ENCODE results near the gene GNAI1. TPM values are rescaled to one million over a fixed set of nuclear protein-coding genes. Genes with fewer than 3 reads are reported as not detected.

The GNAI1 gene
- total RNA-seq = 50.0 to 61.1 TPM (median 54.4 TPM) in 3 replicates

DNA sequence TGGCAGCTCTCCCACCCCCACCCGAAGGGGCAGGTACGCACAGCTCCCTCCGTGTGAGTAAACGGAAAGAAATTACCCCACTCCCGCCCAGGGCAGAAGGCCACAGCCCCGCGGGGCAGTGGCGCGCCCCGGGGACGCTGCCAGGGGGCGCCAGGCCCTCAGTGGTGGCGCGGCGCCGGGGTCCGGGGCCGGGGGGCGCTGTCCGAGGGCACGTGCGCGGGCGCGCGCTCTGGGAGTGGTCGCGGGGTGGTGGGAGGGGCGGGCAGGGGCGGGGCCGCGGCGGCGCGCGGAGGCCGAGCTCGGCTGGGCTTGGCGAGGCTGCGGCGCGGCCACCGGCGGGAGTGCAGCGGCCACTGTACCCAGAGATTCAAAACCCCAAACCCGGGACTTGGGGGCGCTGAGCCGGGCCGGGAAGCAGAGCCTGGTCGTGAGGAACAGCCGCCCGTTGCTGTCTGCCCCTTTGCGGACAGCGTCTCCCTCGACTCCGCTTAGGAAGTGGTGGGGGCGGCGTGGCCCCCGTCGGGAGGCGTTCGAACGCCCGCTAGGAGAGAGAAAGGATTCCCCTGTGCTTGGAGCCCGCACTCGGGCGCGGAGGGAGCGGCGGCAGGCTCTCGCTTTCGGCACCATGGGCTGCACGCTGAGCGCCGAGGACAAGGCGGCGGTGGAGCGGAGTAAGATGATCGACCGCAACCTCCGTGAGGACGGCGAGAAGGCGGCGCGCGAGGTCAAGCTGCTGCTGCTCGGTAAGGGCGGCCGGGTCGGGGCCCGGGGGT lies at the start of gene GNAI1:
Gene GNAI1 (plus strand): TSS at position 296 of the 773 bp plus-strand sequence. CDS start 330 bp downstream, at position 626.
- H3K9me3 Mint-ChIP-seq = no peaks in the 10 kb centered on the region
- no peaks in the 10 kb centered on the region for H3K36me3 Mint-ChIP-seq
- peak; percentile 70 to 83 for DNase-seq (ENCODE audit: low spot score in 2 of 2, unreplicated experiment in 2 of 2)
- H3K27ac Mint-ChIP-seq = peak within 1 kb of the TSS; percentile 85
- H3K4me3 Mint-ChIP-seq = peak within 1 kb of the TSS; percentile 98
- TF ChIP-seq, protein P1, sequence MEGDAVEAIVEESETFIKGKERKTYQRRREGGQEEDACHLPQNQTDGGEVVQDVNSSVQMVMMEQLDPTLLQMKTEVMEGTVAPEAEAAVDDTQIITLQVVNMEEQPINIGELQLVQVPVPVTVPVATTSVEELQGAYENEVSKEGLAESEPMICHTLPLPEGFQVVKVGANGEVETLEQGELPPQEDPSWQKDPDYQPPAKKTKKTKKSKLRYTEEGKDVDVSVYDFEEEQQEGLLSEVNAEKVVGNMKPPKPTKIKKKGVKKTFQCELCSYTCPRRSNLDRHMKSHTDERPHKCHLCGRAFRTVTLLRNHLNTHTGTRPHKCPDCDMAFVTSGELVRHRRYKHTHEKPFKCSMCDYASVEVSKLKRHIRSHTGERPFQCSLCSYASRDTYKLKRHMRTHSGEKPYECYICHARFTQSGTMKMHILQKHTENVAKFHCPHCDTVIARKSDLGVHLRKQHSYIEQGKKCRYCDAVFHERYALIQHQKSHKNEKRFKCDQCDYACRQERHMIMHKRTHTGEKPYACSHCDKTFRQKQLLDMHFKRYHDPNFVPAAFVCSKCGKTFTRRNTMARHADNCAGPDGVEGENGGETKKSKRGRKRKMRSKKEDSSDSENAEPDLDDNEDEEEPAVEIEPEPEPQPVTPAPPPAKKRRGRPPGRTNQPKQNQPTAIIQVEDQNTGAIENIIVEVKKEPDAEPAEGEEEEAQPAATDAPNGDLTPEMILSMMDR (IDR thresholded peaks at IDR 0.05; ENCODE audit: unreplicated experiment) = no peak
- H3K4me1 Mint-ChIP-seq = peaks cover 39% of the 10 kb centered on the region
- no peaks in the 10 kb centered on the region for H3K27me3 Mint-ChIP-seq (ENCODE audit: low read depth)

DNA sequence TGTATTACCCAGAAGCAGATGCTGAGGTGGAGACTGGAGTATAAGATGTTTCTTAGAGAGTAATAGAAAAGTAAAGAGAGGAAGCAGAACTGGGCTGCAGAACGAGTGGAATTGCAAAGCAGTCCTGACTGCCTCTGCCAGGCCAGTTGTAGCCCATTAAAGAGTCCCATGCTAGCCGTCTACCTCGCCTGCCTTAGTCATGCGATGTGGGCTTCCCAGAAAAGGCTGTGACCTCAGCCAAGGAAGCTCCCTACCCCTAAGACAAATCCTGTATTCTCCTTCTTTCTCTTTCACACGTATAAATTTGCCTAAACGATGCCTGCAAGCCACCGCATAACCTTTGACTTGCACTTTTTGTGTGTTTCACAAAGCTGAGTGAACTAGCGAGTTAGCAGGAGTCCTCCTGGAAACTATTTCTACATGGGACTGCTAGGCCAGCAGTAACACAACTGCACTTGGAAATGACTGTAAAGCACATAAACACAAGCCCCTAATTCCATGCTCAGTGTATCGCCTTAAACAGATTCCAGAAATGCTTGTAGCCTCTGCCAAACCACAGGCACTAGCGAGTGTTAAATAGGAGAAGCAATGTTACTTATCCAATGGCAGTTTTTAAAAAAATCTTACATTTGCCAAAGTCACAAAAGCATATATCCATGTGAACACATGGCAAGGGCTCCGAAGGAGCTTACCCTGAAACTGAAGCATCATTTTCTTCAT lies 47.4 kb upstream of the GNAI1 start:
- H3K9me3 Mint-ChIP-seq = no peaks in the 10 kb centered on the region
- peak overlapping the region; percentile 0 for H3K27ac Mint-ChIP-seq
- peaks cover 21% of the 10 kb centered on the region for H3K4me1 Mint-ChIP-seq
- H3K36me3 Mint-ChIP-seq = peaks cover 2% of the 10 kb centered on the region
- no peak for DNase-seq (ENCODE audit: low spot score in 2 of 2, unreplicated experiment in 2 of 2)
- TF ChIP-seq, protein P1 (IDR thresholded peaks at IDR 0.05; ENCODE audit: unreplicated experiment) = no peak
- H3K27me3 Mint-ChIP-seq (ENCODE audit: low read depth) = no peaks in the 10 kb centered on the region
- no peak overlapping the region for H3K4me3 Mint-ChIP-seq

DNA sequence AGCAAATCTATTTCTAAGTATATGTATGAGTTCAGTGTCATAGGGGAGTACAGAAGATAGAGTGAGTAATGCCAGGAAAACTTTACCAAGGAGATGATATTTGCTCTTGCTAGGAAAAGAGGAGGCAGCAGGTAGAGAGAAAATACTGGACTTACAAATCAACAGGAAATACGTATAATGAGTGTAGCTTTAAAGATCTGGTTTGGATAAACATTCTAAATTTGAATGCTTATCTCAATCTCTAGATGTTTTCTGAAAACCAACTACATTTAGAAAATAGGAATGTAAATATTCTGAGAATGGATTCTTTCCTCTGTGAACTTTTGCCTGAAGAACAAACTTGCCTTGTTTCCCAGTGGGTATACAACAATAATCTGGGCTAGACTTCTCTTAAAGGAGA lies 46.9 kb upstream of the GNAI1 start:
- no peaks in the 10 kb centered on the region for H3K9me3 Mint-ChIP-seq
- no peak for DNase-seq (ENCODE audit: low spot score in 2 of 2, unreplicated experiment in 2 of 2)
- peak overlapping the region; percentile 39 for H3K27ac Mint-ChIP-seq
- H3K27me3 Mint-ChIP-seq (ENCODE audit: low read depth) = no peaks in the 10 kb centered on the region
- H3K4me3 Mint-ChIP-seq = no peak overlapping the region
- H3K4me1 Mint-ChIP-seq = peaks cover 21% of the 10 kb centered on the region
- TF ChIP-seq, protein P1 (IDR thresholded peaks at IDR 0.05; ENCODE audit: unreplicated experiment) = no peak
- peaks cover 2% of the 10 kb centered on the region for H3K36me3 Mint-ChIP-seq

DNA sequence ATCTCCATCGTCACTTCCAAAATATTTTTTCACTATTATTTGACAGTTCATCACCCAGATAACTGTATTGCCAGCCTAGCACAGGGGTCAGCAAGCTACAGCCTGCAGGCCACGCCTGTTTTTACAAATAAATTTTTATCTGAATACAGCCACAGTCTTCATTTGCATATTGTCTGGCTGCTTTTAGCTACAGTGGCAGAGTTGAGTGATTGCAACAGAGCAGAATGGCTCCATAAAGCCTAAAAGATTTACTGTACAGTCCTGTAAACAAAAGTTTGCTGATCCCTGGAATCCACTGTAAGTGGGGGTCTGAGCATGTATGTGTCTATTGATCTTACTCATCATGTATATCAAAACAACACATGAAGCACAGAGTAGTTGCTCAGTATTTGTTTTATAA lies 45.9 kb upstream of the GNAI1 start:
- Mint-ChIP-seq H3K36me3 (peaks cover 2% of the 10 kb centered on the region), H3K27me3 (ENCODE audit: low read depth) (no peaks in the 10 kb centered on the region), H3K27ac (peak overlapping the region; percentile 39), H3K4me3 (no peak overlapping the region), H3K4me1 (peaks cover 21% of the 10 kb centered on the region), H3K9me3 (no peaks in the 10 kb centered on the region)
- DNase-seq (ENCODE audit: low spot score in 2 of 2, unreplicated experiment in 2 of 2) = no peak
- TF ChIP-seq, protein P1 (IDR thresholded peaks at IDR 0.05; ENCODE audit: unreplicated experiment) = no peak

DNA sequence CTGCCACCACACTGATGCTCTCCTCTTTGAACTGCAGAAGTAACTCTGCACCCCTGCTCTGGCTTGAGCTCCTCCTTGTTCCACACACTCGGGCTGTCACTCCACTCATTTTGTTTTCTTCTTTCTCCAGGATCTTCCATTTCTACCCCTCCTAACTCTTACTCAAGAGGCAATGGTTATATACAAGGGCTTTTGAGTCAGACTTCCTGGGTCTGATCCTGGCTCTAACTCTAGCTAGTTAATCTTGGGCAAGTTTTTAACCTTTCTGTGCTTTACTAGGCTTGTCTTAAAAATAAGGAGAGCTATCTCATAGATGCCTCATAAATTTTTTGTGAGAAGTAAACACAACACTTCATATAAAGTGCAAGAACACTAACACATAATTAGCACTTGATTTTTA lies 45.3 kb upstream of the GNAI1 start:
- DNase-seq (ENCODE audit: low spot score in 2 of 2, unreplicated experiment in 2 of 2) = no peak
- peaks cover 2% of the 10 kb centered on the region for H3K36me3 Mint-ChIP-seq
- H3K27ac Mint-ChIP-seq = no peak overlapping the region
- H3K27me3 Mint-ChIP-seq (ENCODE audit: low read depth) = no peaks in the 10 kb centered on the region
- no peaks in the 10 kb centered on the region for H3K9me3 Mint-ChIP-seq
- TF ChIP-seq, protein P1 (IDR thresholded peaks at IDR 0.05; ENCODE audit: unreplicated experiment) = no peak
- no peak overlapping the region for H3K4me3 Mint-ChIP-seq
- H3K4me1 Mint-ChIP-seq = peaks cover 21% of the 10 kb centered on the region

All from mesothelial cell of epicardium (in vitro differentiated cells).